Measurements from ENCODE around the gene CDK6. TPM values are rescaled to one million over a fixed set of nuclear protein-coding genes. Genes with fewer than 3 reads are reported as not detected.

Gene CDK6
- total RNA-seq, 4 donors from 2014 or later = 9.5 to 21.4 (median 15.9) TPM

DNA sequence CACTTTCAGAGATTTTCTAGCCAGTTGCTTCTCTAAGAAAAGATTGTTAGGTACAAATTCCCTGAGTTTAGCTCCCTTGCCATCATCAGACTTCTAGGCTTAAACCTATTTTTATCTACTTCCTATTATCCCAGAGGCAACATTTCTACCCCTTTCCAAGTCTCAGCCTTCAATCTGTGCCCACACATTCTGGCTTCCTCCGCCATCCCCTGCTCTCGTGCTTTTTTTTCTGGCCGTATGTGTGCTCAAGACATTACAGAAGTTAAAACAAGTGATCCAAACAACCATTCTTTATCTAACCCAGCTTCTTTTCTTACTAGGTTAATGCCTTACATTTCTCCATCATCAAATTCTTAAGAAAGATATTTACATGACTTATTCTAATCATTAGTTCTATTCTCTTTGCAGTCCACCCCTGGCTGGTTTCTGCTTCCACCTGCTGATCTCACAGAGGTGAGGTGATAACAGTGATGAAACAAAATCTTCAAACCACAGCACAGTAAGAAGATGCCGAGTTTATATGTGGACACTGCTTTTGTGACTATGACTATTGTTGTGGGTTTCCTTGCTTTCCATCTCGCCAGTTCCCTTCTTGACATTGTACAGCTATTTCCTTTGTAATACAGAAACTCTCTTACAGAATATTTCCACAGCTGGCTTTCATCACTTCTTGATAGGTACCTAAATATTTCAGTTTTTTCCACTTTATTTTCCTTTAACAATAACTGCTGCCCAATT, 18.3 kb upstream of the CDK6 start:
- TF ChIP-seq, protein P1, sequence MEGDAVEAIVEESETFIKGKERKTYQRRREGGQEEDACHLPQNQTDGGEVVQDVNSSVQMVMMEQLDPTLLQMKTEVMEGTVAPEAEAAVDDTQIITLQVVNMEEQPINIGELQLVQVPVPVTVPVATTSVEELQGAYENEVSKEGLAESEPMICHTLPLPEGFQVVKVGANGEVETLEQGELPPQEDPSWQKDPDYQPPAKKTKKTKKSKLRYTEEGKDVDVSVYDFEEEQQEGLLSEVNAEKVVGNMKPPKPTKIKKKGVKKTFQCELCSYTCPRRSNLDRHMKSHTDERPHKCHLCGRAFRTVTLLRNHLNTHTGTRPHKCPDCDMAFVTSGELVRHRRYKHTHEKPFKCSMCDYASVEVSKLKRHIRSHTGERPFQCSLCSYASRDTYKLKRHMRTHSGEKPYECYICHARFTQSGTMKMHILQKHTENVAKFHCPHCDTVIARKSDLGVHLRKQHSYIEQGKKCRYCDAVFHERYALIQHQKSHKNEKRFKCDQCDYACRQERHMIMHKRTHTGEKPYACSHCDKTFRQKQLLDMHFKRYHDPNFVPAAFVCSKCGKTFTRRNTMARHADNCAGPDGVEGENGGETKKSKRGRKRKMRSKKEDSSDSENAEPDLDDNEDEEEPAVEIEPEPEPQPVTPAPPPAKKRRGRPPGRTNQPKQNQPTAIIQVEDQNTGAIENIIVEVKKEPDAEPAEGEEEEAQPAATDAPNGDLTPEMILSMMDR (IDR thresholded peaks at IDR 0.05; ENCODE audit: low read depth) = no peak

DNA sequence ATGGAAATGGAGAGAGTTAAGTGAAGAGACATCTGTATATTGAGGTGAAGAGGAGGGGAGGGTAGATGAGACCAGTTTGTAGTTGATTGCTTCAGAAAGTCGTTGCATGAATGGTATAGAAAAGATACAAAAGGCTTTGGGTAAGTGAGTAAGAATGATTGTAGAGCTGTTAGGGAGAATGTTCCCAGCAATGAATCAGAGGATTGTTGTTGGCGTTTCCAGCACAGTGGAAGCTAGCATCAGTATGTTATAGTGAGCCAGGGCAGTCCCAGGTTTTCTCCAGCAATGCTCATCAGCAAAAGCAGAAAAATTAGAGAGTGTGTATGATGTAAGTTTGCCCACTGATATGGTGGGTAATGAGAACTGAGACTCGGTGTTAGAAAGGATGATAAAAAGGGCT, 15.4 kb upstream of the CDK6 start:
- TF ChIP-seq, protein P1 (IDR thresholded peaks at IDR 0.05; ENCODE audit: low read depth) = no peak

DNA sequence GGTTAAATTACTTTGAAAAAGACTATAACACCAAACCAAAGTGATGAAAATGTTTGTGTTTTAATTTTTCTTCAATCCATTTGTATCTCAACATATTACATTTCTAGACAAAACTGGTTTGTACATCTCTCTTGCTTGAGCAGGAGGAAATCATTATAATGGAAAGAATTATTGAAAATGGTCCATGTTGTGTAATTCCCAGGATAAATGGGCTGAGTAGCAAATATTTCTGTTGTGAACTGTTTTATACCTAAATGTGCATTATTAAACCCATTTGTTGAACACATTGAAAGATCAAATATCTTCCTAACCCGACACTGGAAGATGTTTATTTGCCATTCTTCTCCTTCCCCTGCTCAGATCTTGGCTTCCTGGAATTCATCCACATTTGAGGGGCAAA, 14.1 kb upstream of the CDK6 start:
- TF ChIP-seq, protein P1 (IDR thresholded peaks at IDR 0.05; ENCODE audit: low read depth) = no peak

DNA sequence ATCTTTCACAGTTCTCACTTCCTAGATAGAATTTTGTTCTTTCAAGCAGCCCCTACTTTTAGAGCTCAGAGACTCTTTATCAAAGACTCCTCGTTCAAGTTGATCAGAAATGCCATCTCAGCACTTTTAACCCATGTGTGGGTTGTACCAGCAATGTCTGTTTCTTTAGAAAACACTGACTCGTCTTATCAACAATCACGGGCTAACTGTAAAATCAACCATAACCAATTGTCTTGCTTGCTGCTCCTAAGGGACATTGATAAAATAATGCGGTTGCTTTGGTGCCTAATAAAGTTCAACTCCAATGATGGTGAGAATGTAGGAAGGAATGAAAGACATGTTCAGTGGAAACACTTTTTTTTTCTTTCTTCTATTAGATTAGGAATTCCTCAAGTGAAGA, 12.9 kb upstream of the CDK6 start:
- TF ChIP-seq, protein P1 (IDR thresholded peaks at IDR 0.05; ENCODE audit: low read depth) = no peak

DNA sequence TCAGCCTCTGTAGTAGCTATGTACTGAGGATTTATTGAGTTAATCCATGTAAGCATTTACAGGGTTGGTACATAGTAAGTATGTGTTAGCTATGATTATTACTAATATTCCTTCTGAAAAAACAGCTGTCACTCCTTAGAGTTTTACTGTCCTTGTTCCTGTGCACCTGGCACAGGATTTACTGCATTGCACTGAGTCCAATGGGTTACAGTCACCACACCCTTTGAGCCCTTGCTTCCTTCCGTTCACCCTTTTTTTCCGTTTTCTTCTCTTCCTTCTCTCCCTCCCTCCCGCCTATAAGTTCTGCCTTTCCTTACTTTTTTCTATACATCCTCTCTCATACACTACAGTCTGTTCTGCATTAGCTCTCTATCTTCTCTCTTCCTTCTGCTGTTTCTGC, 12.5 kb upstream of the CDK6 start:
- TF ChIP-seq, protein P1 (IDR thresholded peaks at IDR 0.05; ENCODE audit: low read depth) = no peak

DNA sequence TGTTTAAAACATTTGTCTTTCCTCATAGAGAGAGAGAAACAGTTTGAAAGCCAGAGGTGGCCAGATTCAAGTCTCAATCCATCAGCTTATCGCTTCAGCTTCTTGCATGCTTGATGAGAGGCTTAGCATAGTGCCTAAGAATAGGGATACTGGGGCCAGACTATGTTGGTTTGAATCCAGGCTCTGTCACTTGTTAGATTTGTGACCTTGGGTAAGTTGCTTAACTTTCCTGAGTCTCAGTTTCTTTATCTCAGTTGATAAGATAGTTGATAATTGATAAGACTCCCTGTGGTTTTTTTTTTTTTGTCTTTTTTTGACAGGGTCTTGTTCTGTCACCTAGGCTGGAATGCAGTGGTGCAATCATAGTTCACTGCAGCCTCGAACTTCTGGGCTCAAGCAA, 12.1 kb upstream of the CDK6 start:
- TF ChIP-seq, protein P1 (IDR thresholded peaks at IDR 0.05; ENCODE audit: low read depth) = no peak

DNA sequence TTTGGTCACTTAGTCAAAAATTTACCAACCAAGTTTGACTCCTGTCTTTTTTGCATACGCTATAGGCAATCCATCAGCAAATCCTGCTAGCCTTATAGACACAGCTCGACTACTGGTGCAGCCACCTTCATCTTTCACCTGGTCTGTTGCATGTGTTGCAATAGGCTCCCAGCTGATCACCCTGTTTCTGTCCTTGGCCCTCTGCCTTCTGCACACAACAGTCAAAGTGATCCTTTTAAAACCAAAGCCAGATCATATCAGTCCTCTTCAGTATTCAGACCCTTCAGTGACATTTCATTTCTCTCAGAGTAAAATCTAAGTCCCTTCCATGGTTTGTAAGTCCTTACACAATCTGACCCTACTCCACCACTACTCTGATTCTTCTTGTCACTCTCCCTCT, 10.9 kb upstream of the CDK6 start:
- TF ChIP-seq, protein P1 (IDR thresholded peaks at IDR 0.05; ENCODE audit: low read depth) = no peak
